Panc1 (cell line): Measurements from ENCODE around the gene GLUL. TPM values are rescaled to one million over a fixed set of nuclear protein-coding genes. Genes with fewer than 3 reads are reported as not detected.

ENCODE experiments used
- ATAC-seq: fragments of 200-7000 bp; cut with Tn5 transposase; 2 replicates; pipeline ENCODE4 v1.9.1; 2020; ENCODE audit warnings: mild to moderate bottlenecking, moderate library complexity
- BruUV-seq: library from RNA; stranded (reverse); fragments of 400-500 nt; replicated peaks from 2 replicates; lab custom pipeline; 2021; lab: Mats Ljungman, UMichigan
- CTCF ChIA-PET: fragments of 300-600 bp; sonication (Branson Sonifier 250); formaldehyde crosslinking; loops from one replicate; lab custom pipeline; 2022; ENCODE audit warnings: antibody characterized with exemption; lab: Charles Lee
- POLR2A ChIA-PET: fragments of 300-600 bp; sonication (Branson Sonifier 250); formaldehyde crosslinking; loops from one replicate; lab custom pipeline; 2022; ENCODE audit warnings: antibody characterized with exemption; lab: Charles Lee
- DNase-seq: peaks from one replicate; pipeline ENCODE4 v3.0.0-alpha.2; 2010; ENCODE audit warnings: low read depth, low spot score
- H3K27ac ChIP-seq: 2 replicates; pipeline ENCODE4 v1.5.1; 2011; ENCODE audit warnings: mild to moderate bottlenecking, low read length, inconsistent platforms
- H3K27me3 ChIP-seq: fragments of 200-500 bp; sonication (Bioruptor generic); 2 replicates; pipeline ENCODE4 v1.6.0; 2014; ENCODE audit warnings: low read length, inconsistent platforms; ENCODE audit not compliant: control insufficient read depth, insufficient read depth
- H3K36me3 ChIP-seq: fragments of 200-500 bp; sonication (Bioruptor generic); 2 replicates; pipeline ENCODE4 v1.5.1; 2014; ENCODE audit warnings: inconsistent platforms, mild to moderate bottlenecking, low read length, moderate library complexity; ENCODE audit not compliant: control insufficient read depth, insufficient read depth
- H3K4me1 ChIP-seq: 2 replicates; pipeline ENCODE4 v1.5.1; 2011; ENCODE audit warnings: inconsistent platforms, mild to moderate bottlenecking, low read length, moderate library complexity; ENCODE audit not compliant: control insufficient read depth, insufficient read depth
- H3K4me3 ChIP-seq, 2 experiments: 2 replicates each; pipeline ENCODE4 v1.5.1; 2011 to 2012; ENCODE audit warnings: low read depth in 2 of 2, low read length in 2 of 2, mild to moderate bottlenecking in 2 of 2, inconsistent platforms in 1 of 2, moderate library complexity in 1 of 2
- H3K9me3 ChIP-seq: fragments of 200-500 bp; sonication (Bioruptor generic); 2 replicates; pipeline ENCODE4 v1.5.1; 2014; ENCODE audit warnings: low read depth, mild to moderate bottlenecking, inconsistent platforms, low read length, moderate library complexity; ENCODE audit not compliant: control insufficient read depth, insufficient read depth
- CTCF ChIP-seq: fragments of 450-650 bp; IDR thresholded peaks from 2 replicates; pipeline ENCODE4 v1.5.1; 2017; ENCODE audit warnings: mild to moderate bottlenecking
- POLR2AphosphoS5 ChIP-seq: IDR thresholded peaks from 2 replicates; pipeline ENCODE4 v1.6.1; 2012; ENCODE audit warnings: mild to moderate bottlenecking, low read depth, low read length, moderate library complexity
- REST ChIP-seq, 2 experiments: IDR thresholded peaks; 2 replicates each; pipeline ENCODE4 v1.6.1; 2011 to 2012; ENCODE audit warnings: low read depth in 2 of 2, control low read depth in 1 of 2, low read length in 1 of 2, mild to moderate bottlenecking in 1 of 2, moderate library complexity in 1 of 2; ENCODE audit not compliant: insufficient read depth in 1 of 2
- SIN3A ChIP-seq: IDR thresholded peaks from 2 replicates; pipeline ENCODE4 v1.6.1; 2012; ENCODE audit warnings: low read depth, mild to moderate bottlenecking, low read length, moderate library complexity, borderline replicate concordance; ENCODE audit not compliant: insufficient read depth
- TCF7L2 ChIP-seq: IDR thresholded peaks from 2 replicates; pipeline ENCODE4 v1.6.1; 2011; ENCODE audit warnings: mild to moderate bottlenecking, low read depth, low read length, inconsistent platforms
- in situ Hi-C: cut with HindIII; loops from 2 replicates; pipeline ENCODE4 v1.10.0; 2016; ENCODE audit warnings: low sequenced_read_pairs, low pct_unique_long_range_greater_than_20kb
- intact Hi-C: fragments of 100-400 bp; cut with micrococcal nuclease; formaldehyde crosslinking; loops from one replicate; pipeline ENCODE4 v1.10.0; 2022; ENCODE audit not compliant: unreplicated experiment
- total RNA-seq: library from RNA; stranded (reverse); gene quantifications from one replicate; pipeline ENCODE4 v1.2.1, GENCODE V29; 2021; ENCODE audit not compliant: unreplicated experiment

Gene GLUL
- total RNA-seq, 1 experiment from 2014 or later, result 55.2 TPM

GRCh38 chr1:182388392-182389134 is 3.0 kb downstream of the GLUL start:
- H3K27ac ChIP-seq, result no peak overlapping the region
- peaks cover 2% of the 10 kb centered on the region; the same call in 1 of the 2 replicates for H3K4me1 ChIP-seq
- H3K36me3 ChIP-seq, result peaks cover 4% of the 10 kb centered on the region
- H3K27me3 ChIP-seq, result 0 out of 2 replicates have a peak, but pooled peaks cover 4% of the 10 kb centered on the region
- ChIA-PET CTCF (no interaction called here), POLR2A (no interaction called here)
- in situ Hi-C loops (no loop called here), intact Hi-C loops (no loop called here)
- no peaks in the 10 kb centered on the region for H3K9me3 ChIP-seq
- ATAC-seq, result no peak
- BruUV-seq, result no TSS peak
- no peak overlapping the region for H3K4me3 ChIP-seq
- no peak for DNase-seq
- TF ChIP-seq SIN3A (no peak), TCF7L2 (no peak), POLR2AphosphoS5 (no peak), CTCF (no peak), REST (IDR thresholded peaks at IDR 0.05; ENCODE audit: insufficient read depth in 1 of 2, low read depth in 2 of 2, low read length in 1 of 2) (no peak)

GRCh38 chr1:182387566-182387965 is 4.0 kb downstream of the GLUL start:
- Histone ChIP-seq H3K9me3 (no peaks in the 10 kb centered on the region), H3K27me3 (0 out of 2 replicates have a peak, but pooled peaks cover 1% of the 10 kb centered on the region), H3K36me3 (peaks cover 4% of the 10 kb centered on the region), H3K27ac (no peak overlapping the region), H3K4me1 (peaks cover 2% of the 10 kb centered on the region; the same call in 1 of the 2 replicates), H3K4me3 (no peak overlapping the region)
- CTCF ChIA-PET, result interaction anchor here (0.6 kb wide), 1 partner anchor 66 kb away, joined by 3 read pairs; no protein-coding TSS in a partner anchor
- intact Hi-C loops, result no loop called here
- in situ Hi-C loops, result no loop called here
- no peak for TF ChIP-seq CTCF
- TF ChIP-seq SIN3A, result no peak
- TF ChIP-seq TCF7L2, result no peak
- no peak for TF ChIP-seq POLR2AphosphoS5
- no peak for TF ChIP-seq REST (IDR thresholded peaks at IDR 0.05; ENCODE audit: insufficient read depth in 1 of 2, low read depth in 2 of 2, low read length in 1 of 2)
- no TSS peak for BruUV-seq
- ATAC-seq, result no peak
- POLR2A ChIA-PET, result no interaction called here
- DNase-seq, result no peak
